ES-I3 (cell line): ENCODE measurements around the gene CCDC88A.

Experiments used
- H3K36me3 ChIP-seq: 2 replicates; pipeline ENCODE4 v1.6.1; 2013; ENCODE audit warnings: mild to moderate bottlenecking, low read length, control low read depth, moderate library complexity; ENCODE audit not compliant: insufficient read depth
- H3K4me1 ChIP-seq: 2 replicates; pipeline ENCODE4 v1.6.1; 2013; ENCODE audit warnings: mild to moderate bottlenecking, control low read depth, low read length; ENCODE audit not compliant: insufficient read depth
- H3K9ac ChIP-seq: 2 replicates; pipeline ENCODE4 v1.6.1; 2013; ENCODE audit warnings: low read depth, mild to moderate bottlenecking, low read length, moderate library complexity
- H3K9me3 ChIP-seq: 2 replicates; pipeline ENCODE4 v1.6.1; 2013; ENCODE audit warnings: mild to moderate bottlenecking, low read length, moderate library complexity; ENCODE audit not compliant: control insufficient read depth, insufficient read depth

The CCDC88A gene

GRCh38 chr2:55437515-55438390 lies 18.1 kb upstream of the CCDC88A start:
- Histone ChIP-seq H3K36me3 (no peaks in the 10 kb centered on the region), H3K4me1 (no peaks in the 10 kb centered on the region), H3K9ac (no peak overlapping the region), H3K9me3 (peaks cover 2% of the 10 kb centered on the region; the same call in 1 of the 2 replicates)

GRCh38 chr2:55431982-55432627 lies 12.4 kb upstream of the CCDC88A start:
- H3K4me1 ChIP-seq, result no peaks in the 10 kb centered on the region
- H3K36me3 ChIP-seq, result no peaks in the 10 kb centered on the region
- no peaks in the 10 kb centered on the region for H3K9me3 ChIP-seq
- no peak overlapping the region for H3K9ac ChIP-seq

GRCh38 chr2:55430211-55430975 lies 10.7 kb upstream of the CCDC88A start:
- Histone ChIP-seq H3K9ac (no peak overlapping the region), H3K9me3 (no peaks in the 10 kb centered on the region), H3K4me1 (no peaks in the 10 kb centered on the region), H3K36me3 (no peaks in the 10 kb centered on the region)

- Histone ChIP-seq H3K4me1 (no peaks in the 10 kb centered on the region), H3K9ac (no peak overlapping the region), H3K36me3 (no peaks in the 10 kb centered on the region), H3K9me3 (no peaks in the 10 kb centered on the region)
Measured at GRCh38 chr2:55428258-55428657, 8.6 kb upstream of the CCDC88A start.

- H3K4me1 ChIP-seq, result no peaks in the 10 kb centered on the region
- no peaks in the 10 kb centered on the region for H3K9me3 ChIP-seq
- H3K9ac ChIP-seq, result no peak overlapping the region
- H3K36me3 ChIP-seq, result no peaks in the 10 kb centered on the region
Measured at GRCh38 chr2:55425431-55425831, 5.8 kb upstream of the CCDC88A start.

GRCh38 chr2:55422876-55423665 lies 3.4 kb upstream of the CCDC88A start:
- no peaks in the 10 kb centered on the region for H3K36me3 ChIP-seq
- H3K9me3 ChIP-seq, result no peaks in the 10 kb centered on the region
- no peak overlapping the region for H3K9ac ChIP-seq
- no peaks in the 10 kb centered on the region for H3K4me1 ChIP-seq

- H3K4me1 ChIP-seq, result no peaks in the 10 kb centered on the region
- no peak overlapping the region for H3K9ac ChIP-seq
Measured at GRCh38 chr2:55421326-55421725, 1.7 kb upstream of the CCDC88A start.

GRCh38 chr2:55420871-55421270 lies 1.2 kb upstream of the CCDC88A start:
- Histone ChIP-seq H3K9ac (no peak overlapping the region), H3K36me3 (no peaks in the 10 kb centered on the region), H3K9me3 (no peaks in the 10 kb centered on the region), H3K4me1 (no peaks in the 10 kb centered on the region)

More at GRCh38 chr2:55421326-55421725, 1.7 kb upstream of the CCDC88A start:
- H3K36me3 ChIP-seq, result no peaks in the 10 kb centered on the region
- no peaks in the 10 kb centered on the region for H3K9me3 ChIP-seq

- Histone ChIP-seq H3K4me1 (no peaks in the 10 kb centered on the region), H3K9ac (peak overlapping the region; percentile 71), H3K9me3 (no peaks in the 10 kb centered on the region), H3K36me3 (no peaks in the 10 kb centered on the region)
Measured at GRCh38 chr2:55420439-55420725, 726 bp upstream of the CCDC88A start.

- no peaks in the 10 kb centered on the region for H3K4me1 ChIP-seq
- H3K36me3 ChIP-seq, result no peaks in the 10 kb centered on the region
- peak overlapping the region; percentile 99 for H3K9ac ChIP-seq
- no peaks in the 10 kb centered on the region for H3K9me3 ChIP-seq
Measured at GRCh38 chr2:55419233-55419678, 400 bp downstream of the CCDC88A start.

- Histone ChIP-seq H3K4me1 (no peaks in the 10 kb centered on the region), H3K36me3 (no peaks in the 10 kb centered on the region), H3K9ac (peak overlapping the region; percentile 99), H3K9me3 (no peaks in the 10 kb centered on the region)
Measured at GRCh38 chr2:55418512-55419232, 984 bp downstream of the CCDC88A start.

- Histone ChIP-seq H3K4me1 (no peaks in the 10 kb centered on the region), H3K36me3 (no peaks in the 10 kb centered on the region), H3K9ac (peak overlapping the region; percentile 99; the same call in 1 of the 2 replicates), H3K9me3 (no peaks in the 10 kb centered on the region)
Measured at GRCh38 chr2:55418072-55418471, 1.6 kb downstream of the CCDC88A start.

GRCh38 chr2:55416786-55417568 lies 2.7 kb downstream of the CCDC88A start:
- Histone ChIP-seq H3K4me1 (no peaks in the 10 kb centered on the region), H3K9me3 (no peaks in the 10 kb centered on the region), H3K9ac (no peak overlapping the region), H3K36me3 (no peaks in the 10 kb centered on the region)
